Prostate gland (tissue), 2 donors: ENCODE measurements around the gene PRTG.

ENCODE experiments used
- POLR2AphosphoS5 ChIP-seq: sonication (generic); formaldehyde crosslinking; IDR thresholded peaks from one replicate; pipeline ENCODE4 v1.6.1; 2017; ENCODE audit warnings: antibody characterized with exemption
- TF ChIP-seq, protein P1 (sequence below), 4 experiments: fragments of 200-600 bp in 2 of 4; fragments of 450-650 bp in 2 of 4; sonication (generic) in 2 of 4; IDR thresholded peaks; 1 replicate in 3 of 4; 2 replicates in 1 of 4; pipeline ENCODE4 v1.5.1; 2016 to 2019; ENCODE audit warnings: antibody characterized with exemption in 4 of 4, mild to moderate bottlenecking in 2 of 4, moderate library complexity in 2 of 4

GRCh38 chr15:55685286-55685685 lies 57.7 kb downstream of the PRTG start:
- TF ChIP-seq, protein P1, sequence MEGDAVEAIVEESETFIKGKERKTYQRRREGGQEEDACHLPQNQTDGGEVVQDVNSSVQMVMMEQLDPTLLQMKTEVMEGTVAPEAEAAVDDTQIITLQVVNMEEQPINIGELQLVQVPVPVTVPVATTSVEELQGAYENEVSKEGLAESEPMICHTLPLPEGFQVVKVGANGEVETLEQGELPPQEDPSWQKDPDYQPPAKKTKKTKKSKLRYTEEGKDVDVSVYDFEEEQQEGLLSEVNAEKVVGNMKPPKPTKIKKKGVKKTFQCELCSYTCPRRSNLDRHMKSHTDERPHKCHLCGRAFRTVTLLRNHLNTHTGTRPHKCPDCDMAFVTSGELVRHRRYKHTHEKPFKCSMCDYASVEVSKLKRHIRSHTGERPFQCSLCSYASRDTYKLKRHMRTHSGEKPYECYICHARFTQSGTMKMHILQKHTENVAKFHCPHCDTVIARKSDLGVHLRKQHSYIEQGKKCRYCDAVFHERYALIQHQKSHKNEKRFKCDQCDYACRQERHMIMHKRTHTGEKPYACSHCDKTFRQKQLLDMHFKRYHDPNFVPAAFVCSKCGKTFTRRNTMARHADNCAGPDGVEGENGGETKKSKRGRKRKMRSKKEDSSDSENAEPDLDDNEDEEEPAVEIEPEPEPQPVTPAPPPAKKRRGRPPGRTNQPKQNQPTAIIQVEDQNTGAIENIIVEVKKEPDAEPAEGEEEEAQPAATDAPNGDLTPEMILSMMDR (IDR thresholded peaks at IDR 0.05), result no peak
- TF ChIP-seq POLR2AphosphoS5, result no peak
